GM19468 (cell line): ENCODE measurements around the gene BTBD9.

ENCODE experiments used
- ATAC-seq: cut with Tn5 transposase; IDR thresholded peaks from one replicate; pipeline ENCODE4 v1.9.1; 2021; ENCODE audit warnings: mild to moderate bottlenecking, moderate library complexity, moderate number of reproducible peaks; ENCODE audit not compliant: unreplicated experiment; ENCODE audit errors: extremely low read depth

The BTBD9 gene

DNA sequence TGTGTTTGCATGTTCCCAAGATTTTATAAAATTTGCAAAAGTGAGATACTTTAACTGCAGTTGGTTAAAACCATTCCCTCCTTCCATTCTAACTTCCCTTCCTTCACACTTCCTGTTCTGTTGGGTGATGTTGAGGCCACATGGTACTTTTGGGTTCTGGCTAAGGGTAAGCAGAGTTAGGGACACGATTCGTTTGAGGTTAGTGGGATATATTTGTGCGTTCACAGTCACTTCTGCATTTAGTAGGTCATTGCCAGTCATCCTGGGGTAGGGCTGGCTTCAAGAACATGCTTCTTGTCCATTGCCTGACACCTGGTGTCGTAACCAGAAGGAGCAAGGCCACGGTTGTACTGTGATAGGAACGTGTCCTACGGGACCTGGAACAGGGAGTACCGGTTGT, 480.1 kb downstream of the BTBD9 start:
- no peak for ATAC-seq

DNA sequence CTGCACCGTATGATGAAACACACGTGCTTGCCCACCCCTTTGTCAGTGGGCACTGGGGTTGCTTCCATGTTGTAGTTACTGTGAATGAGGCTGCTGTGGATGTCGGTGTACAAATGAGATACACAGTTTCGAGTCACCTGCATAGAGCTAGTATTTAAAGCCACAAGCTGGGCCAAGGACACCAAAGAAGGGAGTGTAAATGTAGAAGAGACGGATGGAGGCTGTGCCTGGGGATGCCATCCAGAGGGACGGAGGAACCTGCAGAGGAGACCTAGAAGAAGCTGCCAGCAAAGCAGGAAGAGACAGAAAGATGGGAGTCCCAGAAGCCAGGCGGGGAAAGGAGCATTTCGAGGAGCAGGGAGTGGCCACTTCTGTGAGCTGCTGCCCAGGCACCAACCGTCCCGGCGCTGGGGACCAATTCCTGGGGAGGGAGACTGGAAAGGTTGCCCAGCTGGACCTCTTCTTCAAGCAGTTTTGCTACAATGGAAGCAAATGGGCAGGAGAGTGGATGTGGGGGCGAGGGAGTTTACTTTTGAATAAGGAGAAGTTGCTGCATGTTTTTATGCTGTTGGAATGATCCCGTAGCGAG, 480.9 kb downstream of the BTBD9 start:
- no peak for ATAC-seq

DNA sequence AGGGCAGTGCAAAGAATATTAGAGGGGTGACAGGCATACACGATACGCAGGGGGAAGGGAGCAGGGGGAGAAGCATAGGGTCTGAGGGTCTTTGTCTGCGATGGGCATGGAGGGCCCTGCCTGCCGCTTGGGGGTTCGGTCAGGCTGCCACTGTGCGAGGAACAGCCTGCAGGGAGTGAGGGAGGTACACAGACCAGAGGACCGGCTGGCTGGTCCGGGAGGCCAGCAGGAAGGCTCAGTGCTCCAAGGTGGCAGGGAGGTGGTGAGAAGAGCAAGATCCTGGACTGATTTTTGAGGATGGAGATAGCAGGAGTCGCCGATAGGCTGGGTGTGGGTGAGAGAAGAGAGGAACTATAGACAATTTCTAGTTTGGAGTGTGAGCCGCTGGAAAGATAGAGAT, 481.8 kb downstream of the BTBD9 start:
- ATAC-seq = no peak

DNA sequence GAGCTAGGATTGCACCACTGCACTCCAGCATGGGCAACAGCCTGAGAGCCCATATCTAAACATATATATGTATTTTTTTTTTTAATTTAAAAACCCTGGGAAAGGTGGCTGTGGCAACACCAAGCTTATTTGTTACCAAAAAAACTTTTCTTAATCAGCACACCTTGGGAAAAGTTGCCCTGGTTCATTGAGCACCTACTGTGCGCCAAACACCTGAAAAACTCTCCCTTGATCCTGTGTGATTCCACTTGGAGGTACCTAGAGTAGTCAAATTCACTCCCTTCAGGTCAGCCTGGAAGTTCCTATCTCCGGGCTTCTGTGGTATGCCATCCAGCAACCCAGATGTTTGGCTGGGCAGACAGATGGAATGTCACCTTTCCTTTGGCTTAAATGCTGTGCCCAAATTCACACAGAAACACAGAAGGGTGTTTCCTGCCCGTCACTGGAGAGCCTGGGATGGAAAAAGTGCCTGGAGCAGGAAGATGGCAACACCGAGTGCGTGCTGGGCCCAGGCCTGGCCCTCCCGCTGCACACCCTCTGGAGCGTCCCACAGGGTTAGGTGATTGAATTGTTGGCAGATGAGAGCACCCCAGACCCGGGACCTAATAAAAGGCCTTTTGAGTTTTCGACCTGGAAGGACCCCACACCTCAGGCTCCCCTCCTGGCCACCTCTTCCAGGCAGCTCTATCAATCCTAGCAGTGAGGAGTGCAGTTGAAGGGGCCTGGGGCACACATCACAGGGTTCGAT, 482.7 kb downstream of the BTBD9 start:
- ATAC-seq = no peak

DNA sequence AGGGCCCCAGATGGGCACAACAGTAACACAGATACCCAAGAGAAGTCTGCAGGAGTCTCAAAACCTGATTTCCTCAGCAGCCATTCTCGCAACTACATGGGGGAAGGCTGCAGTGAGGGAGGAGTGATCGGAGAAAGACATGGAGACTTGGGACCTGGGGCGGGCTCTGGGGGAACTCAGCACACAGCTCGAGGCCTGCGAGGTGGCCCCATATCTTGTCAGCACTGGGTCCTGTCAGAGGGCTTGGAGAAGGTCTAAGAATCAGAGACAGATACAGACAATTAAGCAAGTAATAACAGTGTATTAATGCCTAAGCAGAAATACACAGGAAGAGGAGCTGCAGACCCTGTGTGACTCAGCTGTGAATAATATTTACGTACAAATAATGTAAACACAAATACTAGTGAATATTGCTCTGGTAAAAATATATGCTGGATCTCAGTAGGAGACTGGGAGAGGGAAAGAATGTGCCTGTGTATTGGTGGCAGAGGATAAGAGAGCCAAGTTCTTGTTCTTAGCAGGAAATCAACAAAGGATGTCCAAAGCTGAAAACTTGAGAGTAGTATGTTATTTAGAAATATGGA, 484.0 kb downstream of the BTBD9 start:
- no peak for ATAC-seq

DNA sequence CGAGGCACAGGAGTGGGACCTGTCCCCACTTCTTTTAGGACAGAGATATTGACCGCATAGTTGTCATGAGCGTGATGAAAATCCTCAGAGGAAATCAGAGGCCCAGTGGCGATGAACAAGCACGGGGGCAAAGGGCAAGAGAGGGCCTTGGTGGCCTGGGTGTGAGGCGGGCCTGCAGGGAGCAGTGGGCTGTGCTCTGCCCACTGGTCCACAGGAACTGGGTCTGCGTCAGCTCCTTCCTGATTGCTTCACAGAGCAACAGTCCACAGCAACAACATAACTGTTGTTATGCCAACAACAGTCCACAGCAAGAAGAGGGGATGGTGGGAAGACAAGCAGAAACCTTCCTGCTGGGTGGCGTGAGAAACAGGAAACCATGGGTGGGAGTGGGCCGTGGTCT, 484.6 kb downstream of the BTBD9 start:
- ATAC-seq = no peak

DNA sequence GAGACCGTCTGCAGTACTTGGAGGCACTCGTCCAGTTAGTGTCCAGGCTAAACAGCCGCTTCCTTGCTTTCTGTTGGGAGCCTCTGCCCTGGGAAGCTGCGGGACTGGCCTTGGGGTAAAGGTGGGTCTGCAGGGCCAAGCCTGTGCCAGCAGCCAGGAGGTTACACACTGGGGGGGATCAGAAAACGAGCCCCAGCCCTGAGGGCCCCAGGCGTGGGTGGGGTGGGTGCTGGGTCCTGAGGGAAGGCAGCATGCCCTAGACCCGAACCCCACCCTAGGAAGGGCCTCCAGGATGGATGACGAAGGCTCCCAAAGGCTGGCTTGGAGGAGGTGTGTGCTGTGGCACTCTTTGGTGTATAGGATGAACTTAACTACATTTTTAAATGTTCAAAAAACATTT, 485.0 kb downstream of the BTBD9 start:
- no peak for ATAC-seq

DNA sequence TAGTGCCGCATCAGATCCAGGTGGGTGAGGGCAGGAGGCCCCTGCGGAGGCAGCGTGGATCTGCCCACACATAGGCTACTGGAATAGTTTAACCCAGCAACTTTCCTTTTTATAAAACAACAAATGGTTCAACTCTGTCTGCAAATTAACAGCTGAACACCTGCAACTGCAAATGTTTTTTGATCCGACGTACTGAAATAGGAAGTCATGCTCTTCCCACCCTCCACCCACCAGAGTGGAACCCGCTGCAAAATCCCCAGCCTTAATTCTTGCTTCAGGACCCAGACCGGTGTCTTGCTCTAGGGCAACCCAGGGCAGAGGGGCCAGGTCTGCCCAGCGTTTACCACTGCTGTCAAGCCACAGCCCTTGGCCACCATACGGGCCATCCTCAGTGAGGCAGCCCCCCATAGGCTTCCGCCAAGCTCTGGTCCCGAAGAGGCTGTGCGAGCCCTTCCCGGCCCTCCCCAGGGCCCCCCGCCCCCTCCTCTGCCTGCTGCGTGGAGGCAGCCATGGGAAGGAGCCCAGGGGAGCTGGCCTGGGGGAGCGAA, 485.9 kb downstream of the BTBD9 start:
- no peak for ATAC-seq

DNA sequence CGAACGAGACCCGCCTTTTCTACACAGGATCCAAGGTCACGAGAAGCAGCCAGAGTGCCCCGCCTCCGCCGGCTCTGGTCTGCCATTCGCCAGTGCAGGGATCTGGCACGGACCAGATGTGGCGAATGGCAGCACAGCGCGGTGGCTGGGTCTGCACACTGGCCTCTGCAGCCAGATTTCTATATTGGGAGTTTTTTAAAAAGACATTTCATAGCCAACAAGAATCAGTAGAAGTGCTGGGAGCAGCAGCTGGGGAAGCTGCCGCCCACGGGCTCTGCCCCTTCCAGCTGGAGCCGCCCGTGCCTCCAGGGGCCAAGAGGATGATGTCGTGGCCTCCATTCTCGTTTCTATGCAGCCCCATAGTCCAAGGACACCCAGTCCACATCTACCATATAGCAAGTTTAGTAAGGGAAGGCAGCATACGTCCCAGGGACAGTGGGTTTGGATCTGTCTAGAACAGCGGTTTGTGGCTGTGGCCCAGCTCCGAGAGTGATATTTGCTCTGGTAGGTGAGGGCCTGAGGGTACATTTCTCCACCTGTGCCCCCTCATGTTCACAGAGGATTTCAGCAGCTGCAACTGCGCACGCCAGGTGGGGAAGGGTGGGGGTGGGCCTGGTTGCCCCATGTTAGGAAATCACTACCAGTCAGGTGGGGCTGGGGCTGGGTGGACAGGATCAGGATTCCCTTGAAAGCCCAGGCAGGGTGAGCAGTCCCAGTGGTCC, 486.5 kb downstream of the BTBD9 start:
- ATAC-seq = no peak

DNA sequence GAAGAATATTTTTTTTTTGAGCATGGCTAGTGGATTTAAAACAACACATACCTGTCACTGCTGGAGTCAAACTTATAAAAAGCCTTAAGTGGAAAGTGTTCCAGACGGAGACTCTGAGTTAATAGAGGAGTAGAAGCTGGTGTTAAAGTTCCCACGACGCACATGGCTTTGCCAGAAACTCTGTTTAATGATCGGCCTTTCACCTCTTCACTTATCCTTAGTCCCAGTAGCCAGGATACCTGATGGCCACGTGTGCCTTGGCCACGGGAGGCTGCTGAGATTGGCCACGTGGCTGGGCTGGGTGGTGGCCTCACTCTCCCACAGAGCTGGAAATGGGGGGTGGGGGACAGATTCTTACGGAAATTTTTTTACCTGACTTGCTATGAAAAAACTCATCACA, 487.1 kb downstream of the BTBD9 start:
- ATAC-seq = no peak

DNA sequence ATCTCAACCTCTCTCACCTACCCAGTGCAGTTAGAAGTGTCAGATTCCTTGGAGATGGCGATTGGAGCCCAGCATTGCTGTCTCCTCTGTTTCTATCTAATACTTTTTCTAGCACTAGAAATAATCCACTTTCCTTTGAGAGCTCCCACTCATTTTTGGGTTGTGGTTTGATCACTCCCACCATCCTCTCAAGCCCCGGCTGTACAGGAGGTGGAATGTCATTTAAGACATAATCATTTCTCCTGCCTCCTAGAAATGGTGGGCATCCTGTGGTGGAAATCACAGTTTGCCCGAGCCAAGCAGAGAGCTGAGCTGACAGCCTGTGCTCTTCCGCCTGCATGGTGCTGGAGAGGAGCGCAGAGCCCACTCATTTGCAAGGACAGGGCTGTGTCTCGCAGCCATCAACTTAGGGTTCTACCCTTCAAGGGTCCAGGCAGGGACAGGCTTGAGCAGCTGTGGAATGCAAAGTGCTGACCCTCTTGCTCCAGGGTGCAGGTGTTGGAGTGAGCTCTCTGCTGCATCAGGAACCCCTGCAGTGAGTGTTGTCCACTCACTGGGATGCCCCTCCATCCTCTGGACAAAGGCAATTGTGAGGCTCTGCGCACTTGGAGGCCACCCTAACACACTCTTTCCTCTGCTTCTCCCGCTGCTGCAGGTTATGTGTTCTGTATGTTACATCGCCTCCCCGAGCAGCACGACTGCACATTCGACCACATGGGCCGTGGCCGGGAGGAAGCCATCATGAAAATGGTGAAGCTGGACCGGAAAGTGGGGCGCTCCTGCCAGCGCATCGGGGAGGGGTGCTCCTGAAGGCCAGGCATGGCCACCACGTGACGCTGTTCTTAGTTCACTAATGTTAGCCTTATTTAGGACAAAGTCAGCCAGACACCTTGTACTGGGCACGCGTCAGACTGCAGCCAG, 487.9 kb downstream of the BTBD9 start:
- ATAC-seq = no peak

DNA sequence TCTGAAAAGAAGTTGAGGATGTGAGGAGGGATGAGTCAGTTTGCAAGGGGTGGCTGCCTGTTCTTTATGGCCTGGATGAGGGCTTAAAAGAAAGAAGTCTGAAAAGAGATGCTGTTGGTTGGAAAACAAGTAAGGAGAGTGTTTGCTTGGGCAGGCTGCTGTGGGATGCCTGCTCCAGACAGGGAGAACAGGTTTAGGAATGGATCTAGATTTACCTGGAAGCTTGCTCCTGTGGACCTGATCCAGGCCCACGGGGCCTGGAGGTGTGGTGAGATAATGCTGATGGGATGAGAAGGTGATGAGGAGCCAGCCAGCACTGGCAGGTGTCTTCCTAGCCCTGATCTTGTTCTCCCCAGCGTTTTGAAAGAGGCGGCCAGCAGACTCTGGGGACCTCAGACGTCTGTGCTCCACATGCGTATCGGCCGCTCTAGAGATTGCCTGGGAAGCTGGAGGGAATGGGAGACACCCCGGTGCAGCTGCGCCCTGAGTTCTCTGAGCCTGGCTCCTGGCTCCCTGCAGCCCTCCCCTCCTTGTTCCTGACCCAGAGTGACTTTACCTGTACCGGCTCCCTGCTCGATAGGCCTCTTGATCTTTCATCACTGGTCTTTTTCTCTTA, 488.9 kb downstream of the BTBD9 start:
- no peak for ATAC-seq

DNA sequence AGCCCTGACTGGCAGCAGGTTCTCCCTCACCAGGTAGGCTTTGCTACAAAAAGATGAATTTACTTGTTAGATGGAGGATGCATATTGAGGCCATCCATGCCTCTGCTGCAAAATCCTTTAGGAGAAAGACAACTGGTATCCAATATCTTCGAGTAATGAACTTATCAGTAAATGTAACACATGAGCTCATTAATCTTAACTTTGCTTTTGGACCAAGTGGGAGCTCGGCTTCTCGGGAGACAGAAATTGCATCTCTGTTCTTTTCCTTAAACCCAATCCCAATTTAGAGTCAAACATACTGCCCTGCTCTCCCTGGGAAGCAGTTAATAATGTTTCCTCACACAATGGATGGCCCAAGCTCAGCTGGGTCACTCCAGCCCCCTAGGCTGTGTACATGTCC, 489.7 kb downstream of the BTBD9 start:
- no peak for ATAC-seq

DNA sequence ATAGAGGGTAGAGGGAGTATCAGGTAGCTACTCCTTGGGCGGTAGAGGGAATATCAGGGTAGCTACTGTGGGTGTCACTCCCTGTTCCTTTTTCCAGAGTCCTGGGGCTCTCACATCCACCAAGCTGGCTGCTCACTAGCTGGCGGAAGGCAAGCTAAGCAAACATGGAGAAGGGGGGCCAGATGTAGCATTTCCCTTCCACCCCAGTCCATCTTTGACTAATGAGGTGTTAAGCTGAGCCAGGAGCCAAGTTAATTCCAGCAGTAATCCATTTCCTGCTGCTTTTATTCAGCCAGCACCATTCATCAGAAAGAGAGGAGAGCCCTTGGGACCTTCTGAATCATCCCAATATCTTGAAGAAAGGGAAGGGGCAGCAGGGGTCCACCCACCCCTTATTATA, 490.2 kb downstream of the BTBD9 start:
- ATAC-seq = no peak

DNA sequence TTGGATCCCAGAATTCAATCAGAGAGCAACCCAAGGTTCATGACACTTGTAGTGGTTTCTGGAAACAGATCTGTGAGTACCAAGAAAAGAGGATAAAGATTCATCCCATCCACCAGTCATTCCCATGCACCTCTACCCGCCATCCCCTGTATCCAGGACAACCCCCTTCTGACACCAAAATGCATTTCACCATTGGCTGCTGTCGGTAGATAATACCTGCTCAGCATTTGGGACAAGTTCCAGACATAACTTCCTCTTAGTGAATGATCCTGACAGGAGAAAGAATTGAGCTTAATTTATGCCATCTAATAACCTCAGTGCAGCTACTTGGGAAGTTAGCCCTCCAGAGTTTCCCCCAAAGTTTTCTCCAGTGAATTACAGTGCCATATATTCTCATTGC, 491.1 kb downstream of the BTBD9 start:
- ATAC-seq = no peak

DNA sequence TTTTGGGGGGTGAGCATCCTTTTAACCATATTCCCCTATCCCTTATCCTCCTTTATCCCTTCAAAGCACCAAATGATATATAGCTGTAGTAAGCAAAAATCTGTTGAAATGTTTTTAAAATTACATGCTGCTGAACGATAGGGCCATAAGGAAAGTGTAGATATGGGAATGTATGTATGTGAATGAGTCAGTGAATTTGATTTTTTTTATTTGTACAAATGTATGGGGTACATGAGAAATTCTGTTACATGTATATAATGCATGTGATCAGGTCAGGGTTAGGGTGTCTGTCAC, 493.0 kb downstream of the BTBD9 start:
- no peak for ATAC-seq

DNA sequence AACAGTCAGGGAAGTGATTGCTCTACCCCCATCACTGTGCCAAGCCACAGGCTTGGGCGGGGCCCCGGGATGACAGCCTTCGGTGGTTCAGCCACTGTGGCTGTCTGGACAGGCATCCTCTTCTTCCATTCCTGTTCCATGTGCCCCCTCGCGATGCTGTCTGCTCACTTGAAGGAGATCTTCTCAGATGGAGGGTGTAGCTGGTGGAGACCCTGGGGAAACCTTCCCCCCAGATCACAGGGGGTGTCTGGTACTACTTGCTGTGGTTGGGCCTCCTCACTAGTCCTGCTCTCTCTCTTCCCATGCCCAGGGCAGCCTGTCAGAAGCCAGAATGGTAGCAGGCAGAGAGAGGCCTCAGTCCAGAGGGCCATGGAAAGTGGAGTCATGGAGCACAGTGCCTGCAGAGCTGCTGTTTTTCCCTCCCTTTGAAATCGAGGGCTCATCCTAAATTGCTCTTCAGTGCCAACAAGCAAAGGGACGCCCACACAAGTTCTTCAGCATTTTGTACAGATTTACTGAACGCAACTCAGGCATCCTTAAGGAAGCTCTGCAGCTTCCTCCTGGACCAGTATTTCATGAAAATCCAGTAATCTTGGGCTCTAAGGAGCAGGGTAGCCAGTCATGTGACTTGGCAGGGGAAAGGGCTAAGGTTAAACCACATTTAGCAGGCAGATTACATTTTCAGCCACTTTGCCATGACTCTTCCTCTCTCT, 493.6 kb downstream of the BTBD9 start:
- ATAC-seq = no peak

DNA sequence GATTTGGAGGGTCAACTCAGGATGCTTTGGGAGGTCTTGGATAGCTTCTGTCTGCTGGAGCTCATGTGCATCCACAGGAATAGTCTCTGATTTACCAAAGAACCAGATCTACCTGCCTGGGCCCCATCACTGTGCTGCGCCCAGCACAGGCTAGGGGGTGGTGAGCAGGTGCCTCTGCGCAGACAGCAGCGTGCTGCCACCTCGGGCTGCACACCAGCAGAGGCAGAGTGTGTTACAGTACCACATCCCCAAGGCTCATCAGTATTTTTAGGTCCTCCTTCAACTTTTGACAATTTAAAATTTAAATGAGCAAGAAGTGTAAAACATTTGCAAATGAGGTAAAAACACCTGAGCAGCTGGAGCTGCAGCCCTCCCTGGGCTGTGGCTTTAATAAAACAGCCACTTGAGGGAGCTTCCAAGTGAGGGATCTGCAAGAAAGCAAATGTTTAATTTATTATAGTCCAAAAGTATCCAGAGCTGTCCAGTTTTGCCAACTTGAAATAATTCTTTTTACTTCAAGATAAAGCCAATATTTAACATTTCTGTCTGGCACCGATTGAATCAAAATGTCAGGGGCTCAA, 495.3 kb downstream of the BTBD9 start:
- no peak for ATAC-seq
